ENCODE measurements around the gene PKNOX2. TPM values are rescaled to one million over a fixed set of nuclear protein-coding genes. Genes with fewer than 3 reads are reported as not detected.

The PKNOX2 gene
- total RNA-seq, 2 experiments from 2014 or later: not detected

DNA sequence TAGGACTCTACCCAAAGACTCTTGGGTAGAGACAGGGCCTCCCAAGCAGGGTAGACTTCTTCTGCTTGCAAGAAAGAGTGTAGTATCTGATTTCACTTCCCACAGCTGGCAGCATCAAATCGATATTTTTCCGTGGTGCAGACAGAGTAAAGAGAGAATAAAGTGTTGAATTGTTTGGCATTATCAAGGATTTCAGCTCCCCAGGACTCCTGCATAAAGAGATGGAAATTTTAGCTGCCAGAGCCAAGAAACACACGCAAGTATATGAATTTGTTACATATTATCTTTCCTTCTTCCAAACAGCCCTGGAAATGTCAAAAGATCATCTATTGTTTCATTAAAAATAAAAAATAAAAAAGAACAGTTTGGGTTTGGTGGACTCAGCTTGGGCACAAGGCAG lies 136.8 kb downstream of the PKNOX2 start:
- H3K4me2 ChIP-seq (ENCODE audit: low read length): no peak overlapping the region
- CTCF ChIA-PET (ENCODE audit: unreplicated experiment): no interaction called here
- no peak overlapping the region for H2AFZ ChIP-seq (ENCODE audit: low read length)
- DNase-seq (ENCODE audit: low spot score): no peak
- POLR2A ChIA-PET: interaction anchor here (1.5 kb wide), 1 partner anchor 20 kb away, joined by 4 read pairs; no protein-coding TSS in a partner anchor
- H4K20me1 ChIP-seq (ENCODE audit: insufficient read depth, low read length): no peaks in the 10 kb centered on the region
- H3K36me3 ChIP-seq (ENCODE audit: insufficient read depth, low read length): no peaks in the 10 kb centered on the region
- no peaks in the 10 kb centered on the region for H3K9me3 ChIP-seq (ENCODE audit: low read length)
- no peak for TF ChIP-seq EZH2phosphoT487 (IDR thresholded peaks at IDR 0.05; ENCODE audit: borderline replicate concordance, low read depth, low read length)
- TF ChIP-seq, protein P1, sequence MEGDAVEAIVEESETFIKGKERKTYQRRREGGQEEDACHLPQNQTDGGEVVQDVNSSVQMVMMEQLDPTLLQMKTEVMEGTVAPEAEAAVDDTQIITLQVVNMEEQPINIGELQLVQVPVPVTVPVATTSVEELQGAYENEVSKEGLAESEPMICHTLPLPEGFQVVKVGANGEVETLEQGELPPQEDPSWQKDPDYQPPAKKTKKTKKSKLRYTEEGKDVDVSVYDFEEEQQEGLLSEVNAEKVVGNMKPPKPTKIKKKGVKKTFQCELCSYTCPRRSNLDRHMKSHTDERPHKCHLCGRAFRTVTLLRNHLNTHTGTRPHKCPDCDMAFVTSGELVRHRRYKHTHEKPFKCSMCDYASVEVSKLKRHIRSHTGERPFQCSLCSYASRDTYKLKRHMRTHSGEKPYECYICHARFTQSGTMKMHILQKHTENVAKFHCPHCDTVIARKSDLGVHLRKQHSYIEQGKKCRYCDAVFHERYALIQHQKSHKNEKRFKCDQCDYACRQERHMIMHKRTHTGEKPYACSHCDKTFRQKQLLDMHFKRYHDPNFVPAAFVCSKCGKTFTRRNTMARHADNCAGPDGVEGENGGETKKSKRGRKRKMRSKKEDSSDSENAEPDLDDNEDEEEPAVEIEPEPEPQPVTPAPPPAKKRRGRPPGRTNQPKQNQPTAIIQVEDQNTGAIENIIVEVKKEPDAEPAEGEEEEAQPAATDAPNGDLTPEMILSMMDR (conservative IDR thresholded peaks at IDR 0.05; ENCODE audit: low read length): no peak
- H3K79me2 ChIP-seq (ENCODE audit: insufficient read depth, low read depth, low read length): no peaks in the 10 kb centered on the region
- intact Hi-C loops (cut with micrococcal nuclease; ENCODE audit: unreplicated experiment): no loop called here
- no TSS peak for BruUV-seq (replicated peaks)
- no peak overlapping the region for H3K4me3 ChIP-seq (ENCODE audit: low read depth, low read length, poor library complexity, severe bottlenecking)
- no peaks in the 10 kb centered on the region for H3K4me1 ChIP-seq (ENCODE audit: insufficient read depth, low read length, poor library complexity, severe bottlenecking)
- H3K27ac ChIP-seq (ENCODE audit: low read depth, low read length, poor library complexity, severe bottlenecking): no peak overlapping the region
- no peaks in the 10 kb centered on the region for H3K9me2 ChIP-seq (ENCODE audit: insufficient read depth, low read length)

DNA sequence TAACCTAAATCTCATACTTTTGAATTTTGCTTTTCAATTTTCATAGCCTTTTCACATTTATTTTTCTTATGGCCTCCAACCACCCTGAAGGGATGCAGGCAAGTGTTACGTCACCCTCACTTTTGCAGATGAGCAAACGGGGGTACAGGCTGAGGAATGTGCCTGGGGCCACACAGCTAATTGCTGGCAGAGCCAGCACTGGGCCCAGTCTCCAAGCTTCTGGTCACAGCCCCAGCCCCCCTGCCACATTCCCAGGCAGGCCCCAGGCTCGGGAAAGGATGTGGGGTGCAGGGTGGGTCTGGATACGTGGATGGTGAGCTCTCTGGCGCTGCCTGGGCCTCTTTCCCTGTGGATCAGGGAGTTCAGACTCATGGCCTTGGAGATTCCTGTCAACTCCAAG lies 138.6 kb downstream of the PKNOX2 start:
- no peaks in the 10 kb centered on the region for H4K20me1 ChIP-seq (ENCODE audit: insufficient read depth, low read length)
- no peak overlapping the region for H3K27ac ChIP-seq (ENCODE audit: low read depth, low read length, poor library complexity, severe bottlenecking)
- H3K4me1 ChIP-seq (ENCODE audit: insufficient read depth, low read length, poor library complexity, severe bottlenecking): no peaks in the 10 kb centered on the region
- ChIA-PET CTCF (ENCODE audit: unreplicated experiment) (no interaction called here), POLR2A (no interaction called here)
- intact Hi-C loops (cut with micrococcal nuclease; ENCODE audit: unreplicated experiment): no loop called here
- no TSS peak for BruUV-seq (replicated peaks)
- no peaks in the 10 kb centered on the region for H3K9me3 ChIP-seq (ENCODE audit: low read length)
- no peak overlapping the region for H2AFZ ChIP-seq (ENCODE audit: low read length)
- DNase-seq (ENCODE audit: low spot score): no peak
- TF ChIP-seq, protein P1 (conservative IDR thresholded peaks at IDR 0.05; ENCODE audit: low read length): no peak
- no peak for TF ChIP-seq EZH2phosphoT487 (IDR thresholded peaks at IDR 0.05; ENCODE audit: borderline replicate concordance, low read depth, low read length)
- H3K36me3 ChIP-seq (ENCODE audit: insufficient read depth, low read length): no peaks in the 10 kb centered on the region
- H3K9me2 ChIP-seq (ENCODE audit: insufficient read depth, low read length): no peaks in the 10 kb centered on the region
- no peaks in the 10 kb centered on the region for H3K79me2 ChIP-seq (ENCODE audit: insufficient read depth, low read depth, low read length)
- H3K4me2 ChIP-seq (ENCODE audit: low read length): no peak overlapping the region
- no peak overlapping the region for H3K4me3 ChIP-seq (ENCODE audit: low read depth, low read length, poor library complexity, severe bottlenecking)

GRCh38 chr11:125303694-125304093 lies 139.1 kb downstream of the PKNOX2 start:
- no peaks in the 10 kb centered on the region for H3K4me1 ChIP-seq (ENCODE audit: insufficient read depth, low read length, poor library complexity, severe bottlenecking)
- POLR2A ChIA-PET: no interaction called here
- H2AFZ ChIP-seq (ENCODE audit: low read length): no peak overlapping the region
- H3K9me2 ChIP-seq (ENCODE audit: insufficient read depth, low read length): no peaks in the 10 kb centered on the region
- no TSS peak for BruUV-seq (replicated peaks)
- H3K4me3 ChIP-seq (ENCODE audit: low read depth, low read length, poor library complexity, severe bottlenecking): no peak overlapping the region
- TF ChIP-seq, protein P1 (conservative IDR thresholded peaks at IDR 0.05; ENCODE audit: low read length): no peak
- TF ChIP-seq EZH2phosphoT487 (IDR thresholded peaks at IDR 0.05; ENCODE audit: borderline replicate concordance, low read depth, low read length): no peak
- no peaks in the 10 kb centered on the region for H3K79me2 ChIP-seq (ENCODE audit: insufficient read depth, low read depth, low read length)
- DNase-seq (ENCODE audit: low spot score): no peak
- H3K36me3 ChIP-seq (ENCODE audit: insufficient read depth, low read length): no peaks in the 10 kb centered on the region
- CTCF ChIA-PET (ENCODE audit: unreplicated experiment): interaction anchor here (0.6 to 1.1 kb wide), 2 partner anchors 34 to 43 kb away, joined by 3 read pairs; no protein-coding TSS in a partner anchor
- no peaks in the 10 kb centered on the region for H4K20me1 ChIP-seq (ENCODE audit: insufficient read depth, low read length)
- intact Hi-C loops (cut with micrococcal nuclease; ENCODE audit: unreplicated experiment): no loop called here
- H3K27ac ChIP-seq (ENCODE audit: low read depth, low read length, poor library complexity, severe bottlenecking): no peak overlapping the region
- H3K4me2 ChIP-seq (ENCODE audit: low read length): no peak overlapping the region
- H3K9me3 ChIP-seq (ENCODE audit: low read length): no peaks in the 10 kb centered on the region

Data from OCI-LY7 (cell line).